GM08714 (cell line): ENCODE data around the gene ANKRD16.
"Not testable (repeated sequence)": the region's sequence is repeated elsewhere in the genome, so short reads cannot be mapped to it uniquely, and the experiment has no call there.

ENCODE experiments used
- H3K4me3 ChIP-seq: fragments of 200-500 bp; sonication (Bioruptor generic); 2 replicates; pipeline ENCODE4 v1.5.1; 2014; ENCODE audit warnings: mild to moderate bottlenecking, low read length, inconsistent platforms
- ZNF274 ChIP-seq: IDR thresholded peaks from 2 replicates; pipeline ENCODE4 v1.6.1; 2012; ENCODE audit warnings: mild to moderate bottlenecking, low read depth, low read length

ANKRD16 gene

DNA sequence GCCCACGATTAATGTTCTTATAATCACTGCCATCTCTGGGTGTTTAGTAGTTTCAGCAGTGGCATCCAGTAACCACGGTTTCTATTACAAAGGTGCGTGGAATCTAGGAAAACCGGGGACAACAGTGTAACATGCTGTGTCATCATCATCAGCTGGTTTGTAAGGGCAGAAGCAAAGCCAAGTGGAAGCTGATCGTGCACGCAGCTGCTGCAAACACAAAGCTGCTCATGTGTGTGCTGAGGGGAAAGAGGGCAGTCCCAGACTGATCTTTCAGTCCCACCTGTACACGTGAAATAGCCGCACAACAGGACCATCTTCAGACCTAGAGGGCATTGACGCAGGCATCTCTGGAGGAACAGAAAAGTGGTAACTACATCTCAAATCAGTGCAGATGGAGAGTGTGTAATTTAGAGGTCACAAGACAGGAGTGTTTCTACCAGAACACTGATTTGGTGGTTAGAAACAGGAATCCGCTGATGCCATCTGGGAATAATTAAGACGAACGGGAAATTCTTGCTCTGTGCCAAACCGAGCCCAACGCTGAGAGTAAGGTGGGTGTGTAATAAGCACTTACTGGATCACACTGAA is 13.4 kb downstream of the ANKRD16 start:
- no peak overlapping the region for H3K4me3 ChIP-seq
- TF ChIP-seq ZNF274 = no peak

DNA sequence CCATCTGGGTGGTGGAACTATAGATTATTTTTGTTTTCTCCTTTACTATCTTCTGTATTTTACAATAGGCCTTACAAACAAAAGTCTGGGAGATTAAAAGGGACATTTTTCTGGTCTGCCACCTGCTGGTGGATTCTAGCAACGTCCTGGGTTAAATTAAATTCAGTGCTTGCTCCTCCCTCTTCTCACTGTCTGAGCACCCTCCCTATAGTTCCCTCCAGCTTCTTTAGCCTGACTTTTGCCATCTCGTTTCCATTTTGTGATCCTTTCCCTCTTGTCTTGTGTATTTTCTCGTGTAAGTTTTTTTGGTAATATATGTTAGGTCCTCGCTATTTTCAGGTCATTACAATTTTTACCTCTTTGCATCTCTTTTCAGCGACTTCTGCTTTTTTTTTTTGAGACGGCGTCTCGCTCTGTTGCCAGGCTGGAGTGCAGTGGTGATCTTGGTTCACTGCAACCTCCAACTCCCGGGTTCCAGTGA is 16.1 kb downstream of the ANKRD16 start:
- H3K4me3 ChIP-seq = no peak overlapping the region
- TF ChIP-seq ZNF274 = no peak

DNA sequence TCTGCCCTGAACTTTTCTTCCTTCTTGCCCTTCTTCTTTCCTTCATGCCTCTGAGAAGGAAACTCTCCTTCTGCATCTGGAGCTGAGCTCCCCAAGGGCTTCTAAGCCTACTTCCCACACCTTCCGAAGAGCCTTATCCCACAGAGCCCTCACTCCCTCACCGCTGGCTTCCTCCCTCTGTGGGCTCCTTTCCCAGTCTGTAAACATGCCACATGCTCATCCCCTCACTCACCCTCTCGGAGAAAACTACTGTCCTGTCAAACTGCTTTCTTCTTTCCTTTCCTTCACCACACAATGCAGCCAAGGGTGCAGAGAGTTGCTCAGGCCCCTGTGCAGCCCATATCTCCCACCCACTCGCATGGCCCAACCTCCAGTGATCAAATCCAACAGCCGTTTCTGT is 18.1 kb downstream of the ANKRD16 start:
- no peak for TF ChIP-seq ZNF274
- H3K4me3 ChIP-seq = no peak overlapping the region

DNA sequence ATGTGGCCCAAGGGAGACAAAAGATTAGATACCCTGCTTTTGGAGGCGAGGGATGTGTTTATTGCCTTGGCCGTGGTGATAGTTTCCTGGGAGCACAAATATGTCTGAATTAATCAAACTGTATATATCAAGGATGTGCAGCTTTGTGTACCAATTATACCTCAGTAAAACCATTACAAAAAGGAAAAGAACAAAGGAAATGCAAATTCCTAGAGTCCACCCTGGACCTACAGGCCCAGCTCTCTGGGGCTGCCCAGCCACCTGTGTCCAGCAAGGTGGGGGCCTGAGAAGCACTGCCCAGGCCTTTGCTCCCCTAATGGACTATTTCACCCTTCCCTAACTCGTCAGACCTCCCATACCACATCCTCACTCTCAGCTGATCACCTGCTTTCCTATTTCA is 20.5 kb downstream of the ANKRD16 start:
- TF ChIP-seq ZNF274 = no peak

DNA sequence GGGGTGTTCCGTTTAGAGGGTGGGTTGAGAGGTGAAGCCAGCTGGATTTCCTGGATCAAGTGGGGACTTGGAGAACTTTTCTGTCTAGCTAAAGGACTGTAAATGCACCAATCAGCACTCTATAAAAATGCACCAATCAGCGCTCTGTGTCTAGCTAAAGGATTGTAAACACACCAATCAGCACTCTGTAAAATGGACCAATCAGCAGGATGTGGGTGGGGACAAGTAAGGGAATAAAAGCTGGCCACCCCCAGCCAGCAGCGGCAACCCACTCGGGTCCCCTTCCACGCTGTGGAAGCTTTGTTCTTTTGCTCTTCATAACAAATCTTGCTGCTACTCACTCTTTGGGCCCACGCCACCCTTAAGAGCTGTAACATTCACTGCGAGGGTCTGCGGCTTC is 21.3 kb downstream of the ANKRD16 start:
- not testable (repeated sequence) for H3K4me3 ChIP-seq

More for the DNA sequence above, 20.5 kb downstream of the ANKRD16 start:
- no peak overlapping the region for H3K4me3 ChIP-seq

DNA sequence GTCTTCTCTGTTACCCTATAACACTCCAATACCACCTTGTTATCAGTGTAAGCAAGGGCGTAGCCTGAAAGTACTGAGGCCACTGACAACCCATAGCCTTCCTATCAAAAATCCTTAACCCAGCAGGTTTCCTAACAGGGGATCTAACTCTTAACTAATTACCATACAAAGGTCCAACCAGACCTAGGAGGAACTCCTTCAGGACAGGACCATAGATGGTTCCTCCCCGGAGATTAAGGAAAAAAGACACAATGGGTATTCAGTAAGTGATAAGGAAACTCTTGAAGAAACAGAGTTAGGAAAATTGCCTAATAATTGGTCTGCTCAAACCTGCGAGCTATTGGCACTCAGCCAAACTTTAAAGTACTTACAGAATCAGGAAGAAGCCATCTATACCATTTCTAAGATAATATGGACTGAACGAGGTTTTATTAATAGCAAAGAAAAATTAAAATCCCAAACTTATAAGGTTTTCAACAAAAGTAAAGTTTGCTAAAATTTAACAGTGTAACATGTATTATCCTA is 22.5 kb downstream of the ANKRD16 start:
- H3K4me3 ChIP-seq = not testable (repeated sequence)

DNA sequence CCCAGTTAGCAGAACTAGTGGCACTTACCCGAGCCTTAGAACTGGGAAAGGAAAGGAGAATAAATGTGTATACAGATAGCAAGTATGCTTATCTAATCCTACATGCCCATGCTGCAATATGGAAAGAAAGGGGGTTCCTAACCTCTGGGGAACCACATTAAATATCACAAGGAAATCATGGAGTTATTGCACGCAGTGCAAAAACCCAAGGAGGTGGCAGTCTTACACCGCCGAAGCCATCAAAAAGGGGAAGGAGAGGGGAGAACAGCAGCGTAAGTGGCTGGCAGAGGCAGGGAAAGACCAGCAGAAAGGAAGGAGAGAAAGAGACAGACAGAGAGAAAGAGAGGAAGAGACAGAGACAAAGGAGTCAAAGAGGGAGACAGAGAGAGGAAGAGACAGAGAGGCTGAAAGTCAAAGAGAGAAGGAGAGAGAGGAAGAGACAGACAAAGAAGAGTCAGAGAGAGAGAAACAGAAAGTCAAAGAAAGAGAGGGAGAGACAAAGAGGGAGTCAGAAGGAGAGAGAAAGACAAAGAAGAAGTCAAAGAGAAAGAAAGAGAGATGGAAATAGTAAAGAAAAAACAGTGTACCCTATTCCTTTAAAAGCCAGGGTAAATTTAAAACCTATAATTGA is 23.1 kb downstream of the ANKRD16 start:
- not testable (repeated sequence) for H3K4me3 ChIP-seq

DNA sequence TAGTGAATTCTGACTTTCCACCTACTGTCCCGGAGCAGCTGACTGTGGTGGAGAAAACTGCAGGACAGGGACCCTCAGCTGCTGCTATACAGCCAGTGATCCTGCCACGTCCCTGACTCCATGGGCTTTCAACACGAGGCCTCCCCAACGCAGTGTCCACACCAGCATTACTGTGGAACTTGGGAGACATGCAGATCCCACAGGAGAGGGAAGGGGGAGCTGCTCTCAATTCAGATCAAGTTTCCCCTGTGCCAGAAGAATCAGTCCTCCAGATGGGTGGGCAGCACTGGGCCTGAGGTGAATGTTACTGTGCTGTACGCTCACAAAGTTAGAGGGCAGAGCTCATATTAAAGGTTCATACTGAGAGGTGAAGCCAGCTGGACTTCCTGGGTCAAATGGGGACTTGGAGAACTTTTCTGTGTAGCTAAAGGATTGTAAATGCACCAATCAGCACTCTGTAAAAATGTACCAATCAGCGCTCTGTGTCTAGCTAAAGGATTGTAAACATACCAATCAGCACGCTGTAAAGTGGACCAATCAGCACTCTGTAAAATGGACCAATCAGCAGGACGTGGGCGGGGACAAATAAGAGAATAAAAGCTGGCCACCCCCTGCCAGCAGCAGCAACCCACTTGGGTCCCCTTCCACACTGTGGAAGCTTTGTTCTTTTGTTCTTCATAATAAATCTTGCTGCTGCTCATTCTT is 26.6 kb downstream of the ANKRD16 start:
- H3K4me3 ChIP-seq = not testable (repeated sequence)

DNA sequence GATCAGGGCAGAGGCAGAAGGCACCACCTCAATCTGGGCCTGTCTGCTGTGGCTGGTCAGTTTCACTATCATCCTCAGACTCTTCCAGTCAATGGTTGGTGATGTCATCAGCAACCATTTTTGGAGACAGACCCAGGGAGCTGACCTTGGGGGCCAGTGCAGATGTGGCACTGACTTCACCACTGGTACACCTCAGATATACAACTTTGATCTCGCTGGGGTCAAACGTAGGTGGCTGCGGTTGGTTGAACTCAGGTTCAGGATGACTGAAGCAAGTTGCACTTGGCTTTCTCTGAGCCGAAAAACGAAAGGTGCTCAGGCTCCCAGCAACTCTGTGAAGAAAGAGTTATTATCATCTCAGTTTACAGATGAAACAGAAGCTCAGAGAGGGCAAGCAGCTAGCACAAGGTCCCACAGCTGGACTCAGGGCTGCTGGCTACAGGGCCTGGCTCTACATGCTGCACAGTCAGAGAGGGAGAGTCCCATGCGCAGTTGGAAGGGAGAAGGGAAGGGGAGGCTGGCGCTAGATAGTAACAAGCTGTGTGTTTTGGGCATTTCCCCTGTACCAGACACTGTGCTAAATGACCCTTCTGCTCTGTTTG is 27.2 kb downstream of the ANKRD16 start:
- peak overlapping the region; percentile 9; the same call in 1 of the 2 replicates for H3K4me3 ChIP-seq
- no peak for TF ChIP-seq ZNF274

DNA sequence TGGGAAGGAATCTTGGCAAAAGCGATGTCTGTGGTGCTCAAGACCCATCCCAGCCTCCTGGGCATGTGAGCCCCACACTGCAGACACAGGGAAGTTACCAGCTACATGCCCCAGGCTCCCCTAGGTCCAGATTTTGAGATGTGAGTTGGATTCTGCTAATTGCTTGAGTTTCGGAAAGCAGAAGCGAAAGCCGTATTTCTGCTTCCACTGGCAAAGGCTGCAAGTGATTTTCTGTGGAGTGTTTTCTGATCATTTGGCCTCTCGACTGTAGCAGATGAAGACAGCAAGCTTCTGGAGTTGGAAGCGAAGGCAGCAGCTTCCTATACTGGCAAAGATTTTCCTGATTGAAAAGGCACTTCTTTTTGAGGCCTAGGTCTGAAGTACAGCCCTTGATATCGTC is 29.6 kb downstream of the ANKRD16 start:
- no peak overlapping the region for H3K4me3 ChIP-seq
- no peak for TF ChIP-seq ZNF274

DNA sequence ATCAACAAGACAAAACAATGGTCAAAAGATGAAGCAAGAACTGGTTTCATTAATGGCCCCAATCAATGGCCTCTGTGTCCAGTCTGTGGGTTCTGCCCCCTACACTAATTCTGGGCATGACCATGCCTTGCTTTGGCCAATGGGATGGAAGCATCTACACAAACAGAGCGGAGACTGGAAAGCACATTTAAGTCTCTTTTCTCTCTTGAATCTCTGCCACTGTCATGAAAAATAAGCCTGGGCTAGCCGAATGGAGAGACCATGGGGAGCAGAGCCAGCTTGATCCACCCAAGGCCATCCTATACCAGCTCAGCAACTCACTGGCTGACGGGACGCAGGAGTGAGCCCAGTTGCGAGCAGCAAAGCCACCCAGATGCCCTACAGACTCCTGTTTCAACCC is 30.9 kb downstream of the ANKRD16 start:
- no peak overlapping the region for H3K4me3 ChIP-seq
- TF ChIP-seq ZNF274 = no peak

DNA sequence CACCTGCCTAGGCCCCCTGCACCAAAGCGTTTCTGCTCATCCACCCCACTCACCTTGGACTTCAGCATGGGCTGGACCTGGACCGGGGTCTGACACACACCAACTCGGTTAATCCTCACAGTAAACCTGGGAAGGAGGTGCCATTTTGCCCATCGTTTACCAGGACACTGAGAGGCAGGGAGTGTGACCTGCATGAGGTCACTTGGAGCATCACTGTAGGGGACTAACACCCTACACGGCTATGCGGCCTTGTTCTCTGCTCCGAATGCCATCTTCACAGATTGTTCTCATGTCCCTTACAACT is 33.0 kb downstream of the ANKRD16 start:
- no peak for TF ChIP-seq ZNF274
- H3K4me3 ChIP-seq = no peak overlapping the region

DNA sequence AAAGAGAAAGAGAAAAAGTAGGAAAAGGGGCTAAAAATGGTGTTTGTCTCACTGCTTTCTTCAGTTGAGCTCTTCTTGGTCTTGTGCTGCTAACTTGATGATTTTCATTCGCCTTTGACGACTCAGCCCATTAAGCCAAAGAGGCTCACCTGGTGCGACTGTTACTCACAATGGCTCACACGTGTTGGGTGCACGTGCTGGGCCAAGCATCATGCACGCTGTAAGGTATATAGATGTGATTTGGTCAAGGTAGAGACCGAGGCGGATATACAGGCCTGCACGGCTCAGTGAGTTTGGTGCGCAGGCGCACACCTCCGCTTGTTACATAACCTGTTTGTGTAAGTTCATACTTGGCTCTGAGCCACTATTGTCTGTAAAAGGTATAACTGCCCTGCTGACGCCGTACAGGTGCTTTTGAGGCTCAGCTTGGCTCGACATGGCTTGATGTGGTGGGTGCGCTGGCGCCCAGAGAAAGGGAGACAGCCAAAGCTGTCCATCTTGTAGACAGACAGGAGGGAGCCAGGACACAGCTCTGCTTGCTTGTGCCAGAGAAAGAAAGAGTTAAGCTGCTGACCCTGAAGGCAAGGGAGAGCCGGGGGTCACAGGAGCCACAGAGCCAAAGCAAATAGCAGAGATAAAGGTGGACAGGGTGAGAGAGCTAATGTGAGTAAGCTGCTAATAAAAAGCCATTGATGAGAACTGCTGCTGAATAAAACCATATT is 33.6 kb downstream of the ANKRD16 start:
- no peak overlapping the region for H3K4me3 ChIP-seq
- no peak for TF ChIP-seq ZNF274

DNA sequence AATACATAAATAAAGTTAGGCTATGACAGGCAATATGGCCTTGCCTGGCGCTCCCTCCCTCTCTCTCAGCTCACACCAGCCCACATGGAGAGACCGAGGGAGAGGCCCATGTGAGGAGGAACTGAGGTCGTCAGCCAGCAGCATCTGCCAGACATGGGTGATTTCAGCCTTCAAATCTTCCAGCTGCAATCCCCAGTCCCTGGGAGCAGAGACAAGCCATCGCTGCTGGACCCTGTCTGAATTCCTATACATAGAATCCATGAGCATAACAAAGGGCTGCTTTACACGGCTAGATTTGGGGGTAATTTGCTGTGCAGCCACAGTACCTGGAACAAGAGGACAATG is 35.6 kb downstream of the ANKRD16 start:
- H3K4me3 ChIP-seq = no peak overlapping the region
- no peak for TF ChIP-seq ZNF274

DNA sequence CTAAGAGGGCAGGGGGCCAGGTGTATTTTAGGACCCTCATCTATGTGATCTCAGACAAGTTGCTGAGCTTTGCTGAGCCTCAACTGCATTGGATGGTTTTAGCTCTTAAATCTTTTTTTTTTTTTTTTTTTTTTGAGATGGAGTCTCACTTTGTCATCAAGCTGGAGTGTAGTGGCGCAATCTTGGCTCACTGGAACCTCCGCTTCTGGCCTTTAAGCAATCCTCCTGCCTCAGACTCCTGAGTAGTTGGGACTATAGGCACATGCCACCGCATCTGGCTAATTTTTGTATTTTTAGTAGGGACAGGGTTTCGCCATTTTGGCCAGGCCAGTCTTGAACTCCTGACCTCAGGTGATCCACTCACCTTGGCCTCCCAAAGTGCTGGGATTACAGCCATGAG is 43.0 kb downstream of the ANKRD16 start:
- not testable (repeated sequence) for H3K4me3 ChIP-seq
